HepG2 (cell line): Measurements from ENCODE around the gene SURF1. TPM values are rescaled to one million over a fixed set of nuclear protein-coding genes. Genes with fewer than 3 reads are reported as not detected.
A peak's percentile ranks its signal among the peaks of the same experiment; 100 is the strongest.

Experiments
- ATAC-seq: fragments of 200-7000 bp; cut with Tn5 transposase; 3 replicates; pipeline ENCODE4 v1.9.1; 2020; ENCODE audit warnings: mild to moderate bottlenecking, moderate library complexity
- BruUV-seq: library from RNA; stranded (reverse); fragments of 400-500 nt; replicated peaks from 2 replicates; lab custom pipeline; 2021; lab: Mats Ljungman, UMichigan
- CTCF ChIA-PET: fragments of 300-600 bp; formaldehyde crosslinking; extraction: SDS; loops from one replicate; lab custom pipeline; 2021; ENCODE audit warnings: low total read pairs, inconsistent platforms, low intra/inter-chr PET ratio; lab: Yijun Ruan, JAX
- POLR2A ChIA-PET: fragments of 350-600 bp; sonication (Branson Sonifier 250); formaldehyde crosslinking; loops from one replicate; lab custom pipeline; 2020; ENCODE audit warnings: antibody characterized with exemption, inconsistent platforms; lab: Yijun Ruan, JAX
- DNase-seq: peaks from one replicate; pipeline ENCODE4 v3.0.0-alpha.2; 2015; ENCODE audit warnings: low spot score
- FAIRE-seq: peaks from 3 replicates; lab custom pipeline; 2011; peaks lifted over from hg19 to GRCh38; lab: Jason Lieb, UNC
- H2AFZ ChIP-seq: one replicate; pipeline ENCODE4 v1.6.1; 2011; ENCODE audit warnings: low read length, inconsistent platforms
- H3K27ac ChIP-seq: fragments of 300-600 bp; 3 replicates; pipeline ENCODE4 v1.8.0; 2011; ENCODE audit warnings: mixed run types, mild to moderate bottlenecking, mixed read lengths, low read length, inconsistent platforms; ENCODE audit not compliant: insufficient read depth; ENCODE audit errors: extremely low read length
- H3K27me3 ChIP-seq, 2 experiments: fragments of 200-600 bp in 1 of 2; 2 replicates in 1 of 2; 3 replicates in 1 of 2; pipeline versions ENCODE4 v1.6.0 to v1.8.0; 2011; ENCODE audit warnings: low read length in 2 of 2, mild to moderate bottlenecking in 2 of 2, moderate library complexity in 2 of 2, inconsistent platforms in 1 of 2; ENCODE audit not compliant: insufficient read depth in 2 of 2, control insufficient read depth in 1 of 2
- H3K36me3 ChIP-seq, 2 experiments: fragments of 200-600 bp in 1 of 2; replicated peaks in 1 of 2; 2 replicates in 1 of 2; 3 replicates in 1 of 2; pipeline versions ENCODE4 v1.5.1 to v1.8.0; 2011; ENCODE audit warnings: low read length in 2 of 2, inconsistent platforms in 1 of 2; ENCODE audit not compliant: insufficient read depth in 2 of 2, control insufficient read depth in 1 of 2
- H3K4me1 ChIP-seq: 2 replicates; pipeline ENCODE4 v1.5.1; 2012; ENCODE audit warnings: low read length, inconsistent platforms; ENCODE audit not compliant: insufficient read depth
- H3K4me2 ChIP-seq: 2 replicates; pipeline ENCODE4 v1.6.0; 2011; ENCODE audit warnings: low read depth, low read length, inconsistent platforms
- H3K4me3 ChIP-seq, 3 experiments: fragments of 200-600 bp in 1 of 3; sonication (generic), shearing (Covaris generic) in 1 of 3; replicated peaks in 1 of 3; 2 replicates each; pipeline ENCODE4 v1.5.1; 2011 to 2016; ENCODE audit warnings: low read length in 3 of 3, inconsistent platforms in 2 of 3, low read depth in 2 of 3, mild to moderate bottlenecking in 2 of 3, control low read depth in 1 of 3, mixed read lengths in 1 of 3; ENCODE audit not compliant: insufficient read depth in 1 of 3
- H3K79me2 ChIP-seq: one replicate; pipeline ENCODE4 v1.6.1; 2011; ENCODE audit warnings: low read length, inconsistent platforms; ENCODE audit not compliant: insufficient read depth
- H3K9ac ChIP-seq: 2 replicates; pipeline ENCODE4 v1.6.0; 2011; ENCODE audit warnings: mild to moderate bottlenecking, low read depth, low read length, inconsistent platforms; ENCODE audit not compliant: insufficient read depth
- H3K9me3 ChIP-seq: 2 replicates; pipeline ENCODE4 v1.5.1; 2012; ENCODE audit warnings: mild to moderate bottlenecking, low read length
- H4K20me1 ChIP-seq: 2 replicates; pipeline ENCODE4 v1.6.0; 2011; ENCODE audit warnings: inconsistent platforms, mild to moderate bottlenecking, low read length, moderate library complexity; ENCODE audit not compliant: insufficient read depth
- AGO2 ChIP-seq: fragments of 200-400 bp; formaldehyde crosslinking; optimal IDR thresholded peaks from 2 replicates; pipeline ENCODE3; 2017; ENCODE audit warnings: mild to moderate bottlenecking, low read depth, low read length, moderate library complexity
- CHD2 ChIP-seq: IDR thresholded peaks from 2 replicates; pipeline ENCODE4 v1.6.1; 2011; ENCODE audit warnings: low read depth, low read length, improper control_type of control experiment
- EEA1 ChIP-seq: sonication (generic); formaldehyde crosslinking; IDR thresholded peaks from 2 replicates; pipeline ENCODE4 v1.5.1; 2020; ENCODE audit warnings: mild to moderate bottlenecking, missing genetic modification reagents, borderline replicate concordance
- FOXK1 ChIP-seq: sonication (generic); formaldehyde crosslinking; IDR thresholded peaks from 2 replicates; pipeline ENCODE4 v1.4.0; 2020; ENCODE audit warnings: low read depth, missing genetic modification reagents, borderline replicate concordance
- FOXK2 ChIP-seq: fragments of 450-650 bp; IDR thresholded peaks from 2 replicates; pipeline ENCODE4 v1.6.1; 2016
- MEIS1 ChIP-seq: sonication (generic); formaldehyde crosslinking; IDR thresholded peaks from 2 replicates; pipeline ENCODE4 v1.9.0; 2021; ENCODE audit warnings: mild to moderate bottlenecking, missing genetic modification reagents, moderate library complexity, borderline replicate concordance
- PHF21A ChIP-seq: sonication (generic); formaldehyde crosslinking; IDR thresholded peaks from 2 replicates; pipeline ENCODE4 v1.5.0; 2020; ENCODE audit warnings: mild to moderate bottlenecking, missing genetic modification reagents
- SIX4 ChIP-seq: sonication (generic); formaldehyde crosslinking; IDR thresholded peaks from 2 replicates; pipeline ENCODE4 v1.4.0; 2020; ENCODE audit warnings: missing genetic modification reagents
- WGBS: methylation state at CpG from one replicate; pipeline ENCODE4 v1.1.6; 2017; ENCODE audit warnings: low lambda C conversion rate; 5-methylcytosine and 5-hydroxymethylcytosine counted together
- in situ Hi-C: cut with HindIII; loops from 2 replicates; pipeline ENCODE4 v1.10.0; 2017; ENCODE audit warnings: low pct_unique_long_range_greater_than_20kb; ENCODE audit not compliant: extremely low pct_ligation_motif_present
- intact Hi-C: fragments of 100-400 bp; cut with micrococcal nuclease; formaldehyde crosslinking; loops from one replicate; pipeline ENCODE4 v1.10.0; 2022; ENCODE audit not compliant: unreplicated experiment
- polyA plus RNA-seq, 8 experiments: library from polyadenylated mRNA; depleted of rRNA in 3 of 8; stranded (reverse) in 7 of 8; unstranded in 1 of 8; fragments of >200 nt; fragmentation: Illumina TruSeq in 4 of 8; extraction: Trizol in 4 of 8; gene quantifications; 2 replicates each; pipeline versions ENCODE4 v1.2.1 to v1.2.3, GENCODE V29; 2011 to 2016; ENCODE audit warnings: low read depth in 4 of 8, missing spikeins in 1 of 8, mixed read lengths in 1 of 8; ENCODE audit not compliant: insufficient read depth in 1 of 8
- total RNA-seq, 5 experiments: library from RNA; depleted of rRNA; stranded (reverse); fragments of >200 nt; fragmentation: Illumina TruSeq; extraction: Trizol; gene quantifications; 2 replicates each; pipeline ENCODE4 v1.2.3, GENCODE V29; 2016; ENCODE audit warnings: low read depth in 1 of 5
- TF ChIP-seq, protein P1 (sequence below): sonication (generic); formaldehyde crosslinking; IDR thresholded peaks from 2 replicates; pipeline ENCODE4 v1.4.0; 2020; ENCODE audit warnings: mild to moderate bottlenecking, missing genetic modification reagents
- TF ChIP-seq, protein P2 (sequence below): IDR thresholded peaks from 2 replicates; pipeline ENCODE4 v1.6.1; 2016; ENCODE audit warnings: low read depth

The SURF1 gene
- total and polyA plus RNA-seq, 2 of the 13 experiments (the other 11 are each of a cell fraction or from before 2014, with no cell fraction given): 17.8 to 40.7 TPM

GRCh38 chr9:133397895-133398294, 41.6 kb upstream of the SURF1 start:
- WGBS: 47% methylated on average over 3 of the region's 9 CpGs

DNA sequence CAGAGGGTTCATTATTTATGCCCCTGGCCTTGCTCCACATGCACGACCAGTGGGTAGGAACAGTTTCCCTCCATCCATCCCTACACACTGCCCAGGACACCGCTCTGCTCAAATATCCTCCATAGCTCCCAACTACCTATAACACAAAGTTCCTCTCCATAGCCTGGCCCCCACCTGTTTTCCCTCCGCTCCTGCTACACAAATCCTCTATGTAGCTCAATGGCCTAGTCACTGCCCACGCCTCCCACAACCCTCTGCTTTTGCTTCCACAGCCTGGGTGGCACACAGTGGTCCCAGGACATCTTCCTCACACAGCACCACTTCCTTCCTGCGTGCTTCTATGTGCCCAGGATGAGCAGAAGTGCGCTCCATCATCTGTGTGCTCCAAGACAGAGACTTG, 41.1 kb upstream of the SURF1 start:
- no peak for FAIRE-seq
- POLR2A ChIA-PET: interaction anchor here (0.8 to 1.1 kb wide), 2 partner anchors 20 to 49 kb away, joined by 3 read pairs; partner anchors contain the start of genes MED22, REXO4 and RPL7A
- no peak for ATAC-seq

More at GRCh38 chr9:133397895-133398294, 41.6 kb upstream of the SURF1 start:
- in situ Hi-C loops (no loop called here), intact Hi-C loops (loop anchor here (5.0 kb wide), 1 partner anchor 41 kb away; the partner anchor contains the start of genes SURF1 and SURF2)
- no peak for TF ChIP-seq CHD2
- no peak for TF ChIP-seq EEA1 (CRISPR knock-in tag)
- TF ChIP-seq PHF21A: no peak
- Histone ChIP-seq H3K4me2 (no peak overlapping the region), H3K9me3 (no peaks in the 10 kb centered on the region), H3K36me3 (no peaks in the 10 kb centered on the region), H4K20me1 (no peaks in the 10 kb centered on the region), H3K27me3 (no peaks in the 10 kb centered on the region), H3K9ac (no peak overlapping the region), H3K79me2 (no peaks in the 10 kb centered on the region), H3K27ac (no peak overlapping the region), H2AFZ (no peak overlapping the region), H3K4me1 (peaks cover 41% of the 10 kb centered on the region), H3K4me3 (no peak overlapping the region)
- DNase-seq (no peak), FAIRE-seq (no peak), ATAC-seq (peak; percentile 6)
- ChIA-PET CTCF (no interaction called here), POLR2A (interaction anchor here (0.8 to 1.1 kb wide), 2 partner anchors 19 to 50 kb away, joined by 3 read pairs; partner anchors contain the start of genes MED22, REXO4 and RPL7A)
- no TSS peak for BruUV-seq

More for the DNA sequence above, 41.1 kb upstream of the SURF1 start:
- in situ Hi-C loops: no loop called here
- DNase-seq: no peak
- TF ChIP-seq SIX4 (CRISPR knock-in tag) (no peak), FOXK1 (CRISPR knock-in tag) (no peak), MEIS1 (CRISPR knock-in tag) (0 out of 2 replicates have a peak, but pooled peaks have one; percentile 27), FOXK2 (no peak), AGO2 (peak; percentile 5)
- TF ChIP-seq, protein P1, sequence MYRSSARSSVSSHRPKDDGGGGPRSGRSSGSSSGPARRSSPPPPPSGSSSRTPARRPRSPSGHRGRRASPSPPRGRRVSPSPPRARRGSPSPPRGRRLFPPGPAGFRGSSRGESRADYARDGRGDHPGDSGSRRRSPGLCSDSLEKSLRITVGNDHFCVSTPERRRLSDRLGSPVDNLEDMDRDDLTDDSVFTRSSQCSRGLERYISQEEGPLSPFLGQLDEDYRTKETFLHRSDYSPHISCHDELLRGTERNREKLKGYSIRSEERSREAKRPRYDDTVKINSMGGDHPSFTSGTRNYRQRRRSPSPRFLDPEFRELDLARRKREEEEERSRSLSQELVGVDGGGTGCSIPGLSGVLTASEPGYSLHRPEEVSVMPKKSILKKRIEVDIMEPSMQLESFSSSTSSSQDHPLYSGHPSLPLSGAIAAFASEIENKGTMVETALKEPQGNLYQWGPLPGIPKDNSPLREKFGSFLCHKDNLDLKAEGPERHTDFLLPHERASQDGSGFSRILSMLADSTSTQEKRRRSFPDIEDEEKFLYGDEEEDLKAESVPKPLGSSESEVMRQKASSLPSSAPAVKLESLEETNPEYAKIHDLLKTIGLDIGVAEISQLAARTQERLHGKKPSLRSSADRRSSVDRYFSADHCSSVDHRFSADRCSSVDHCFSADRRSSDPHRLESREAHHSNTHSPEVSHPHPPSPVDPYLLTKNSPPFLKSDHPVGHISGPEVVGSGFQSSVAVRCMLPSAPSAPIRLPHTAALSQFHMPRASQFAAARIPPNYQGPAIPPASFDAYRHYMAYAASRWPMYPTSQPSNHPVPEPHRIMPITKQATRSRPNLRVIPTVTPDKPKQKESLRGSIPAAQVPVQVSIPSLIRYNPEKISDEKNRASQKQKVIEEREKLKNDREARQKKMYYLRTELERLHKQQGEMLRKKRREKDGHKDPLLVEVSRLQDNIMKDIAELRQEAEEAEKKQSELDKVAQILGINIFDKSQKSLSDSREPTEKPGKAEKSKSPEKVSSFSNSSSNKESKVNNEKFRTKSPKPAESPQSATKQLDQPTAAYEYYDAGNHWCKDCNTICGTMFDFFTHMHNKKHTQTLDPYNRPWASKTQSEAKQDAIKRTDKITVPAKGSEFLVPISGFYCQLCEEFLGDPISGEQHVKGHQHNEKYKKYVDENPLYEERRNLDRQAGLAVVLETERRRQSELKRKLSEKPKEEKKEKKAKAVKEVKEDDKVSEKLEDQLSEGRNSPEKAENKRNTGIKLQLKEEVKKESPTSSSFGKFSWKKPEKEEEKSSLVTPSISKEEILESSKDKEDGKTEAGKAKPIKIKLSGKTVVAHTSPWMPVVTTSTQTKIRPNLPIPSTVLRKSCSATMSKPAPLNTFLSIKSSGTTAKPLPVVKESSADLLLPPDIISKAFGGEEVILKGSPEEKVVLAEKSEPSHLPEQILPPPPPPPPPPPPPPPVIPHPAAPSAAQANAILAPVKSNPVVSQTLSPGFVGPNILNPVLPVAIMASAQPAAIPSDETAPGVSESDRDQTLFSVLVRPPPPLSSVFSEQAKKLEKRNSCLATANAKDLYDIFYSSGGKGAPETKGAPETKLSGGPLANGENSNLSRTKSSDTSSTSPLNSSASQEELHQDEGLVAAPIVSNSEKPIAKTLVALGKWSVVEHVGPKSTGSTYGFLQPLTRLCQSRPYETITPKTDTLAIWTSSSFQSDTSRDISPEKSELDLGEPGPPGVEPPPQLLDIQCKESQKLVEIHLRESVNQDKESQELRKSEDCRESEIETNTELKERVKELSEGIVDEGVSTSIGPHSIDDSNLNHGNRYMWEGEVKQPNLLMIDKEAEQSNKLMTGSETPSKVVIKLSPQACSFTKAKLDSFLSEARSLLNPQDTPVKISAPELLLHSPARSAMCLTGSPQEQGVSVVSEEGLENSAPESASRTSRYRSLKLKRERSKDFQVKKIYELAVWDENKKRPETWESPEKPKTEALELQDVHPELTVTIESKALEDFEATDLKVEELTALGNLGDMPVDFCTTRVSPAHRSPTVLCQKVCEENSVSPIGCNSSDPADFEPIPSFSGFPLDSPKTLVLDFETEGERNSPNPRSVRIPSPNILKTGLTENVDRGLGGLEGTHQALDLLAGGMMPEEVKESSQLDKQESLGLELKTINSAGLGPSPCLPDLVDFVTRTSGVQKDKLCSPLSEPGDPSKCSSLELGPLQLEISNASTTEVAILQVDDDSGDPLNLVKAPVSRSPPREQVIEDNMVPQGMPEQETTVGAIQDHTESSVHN (CRISPR knock-in tag): 0 out of 2 replicates have a peak, but pooled peaks have one; percentile 39
- TF ChIP-seq, protein P2, sequence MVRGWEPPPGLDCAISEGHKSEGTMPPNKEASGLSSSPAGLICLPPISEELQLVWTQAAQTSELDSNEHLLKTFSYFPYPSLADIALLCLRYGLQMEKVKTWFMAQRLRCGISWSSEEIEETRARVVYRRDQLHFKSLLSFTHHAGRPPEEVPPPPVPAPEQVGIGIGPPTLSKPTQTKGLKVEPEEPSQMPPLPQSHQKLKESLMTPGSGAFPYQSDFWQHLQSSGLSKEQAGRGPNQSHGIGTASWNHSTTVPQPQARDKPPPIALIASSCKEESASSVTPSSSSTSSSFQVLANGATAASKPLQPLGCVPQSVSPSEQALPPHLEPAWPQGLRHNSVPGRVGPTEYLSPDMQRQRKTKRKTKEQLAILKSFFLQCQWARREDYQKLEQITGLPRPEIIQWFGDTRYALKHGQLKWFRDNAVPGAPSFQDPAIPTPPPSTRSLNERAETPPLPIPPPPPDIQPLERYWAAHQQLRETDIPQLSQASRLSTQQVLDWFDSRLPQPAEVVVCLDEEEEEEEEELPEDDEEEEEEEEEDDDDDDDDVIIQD: no peak
- H3K27me3 ChIP-seq: no peaks in the 10 kb centered on the region
- WGBS: 62% methylated on average over 6 of the region's 6 CpGs
- no TSS peak for BruUV-seq
- peaks cover 43% of the 10 kb centered on the region for H3K4me1 ChIP-seq
- no peaks in the 10 kb centered on the region for H4K20me1 ChIP-seq
- intact Hi-C loops: loop anchor here (5.0 kb wide), 1 partner anchor 40 kb away; the partner anchor contains the start of genes SURF1 and SURF2
- no peaks in the 10 kb centered on the region for H3K9me3 ChIP-seq
- no peak overlapping the region for H3K4me2 ChIP-seq
- H3K27ac ChIP-seq: no peak overlapping the region
- no peaks in the 10 kb centered on the region for H3K36me3 ChIP-seq
- H3K79me2 ChIP-seq: no peaks in the 10 kb centered on the region
- H2AFZ ChIP-seq: no peak overlapping the region
- CTCF ChIA-PET: no interaction called here
- H3K4me3 ChIP-seq: no peak overlapping the region
- no peak overlapping the region for H3K9ac ChIP-seq
